Upper lobe of left lung (tissue), 4 donors: ENCODE measurements around the gene NAE1.

Experiments used
- EP300 ChIP-seq, 4 donors: sonication (generic); formaldehyde crosslinking; IDR thresholded peaks; one replicate each; pipeline ENCODE4 v1.5.1; 2017; ENCODE audit warnings: antibody characterized with exemption in 4 of 4, control low read depth in 2 of 4
- POLR2A ChIP-seq, 4 donors: fragments of 450-650 bp; IDR thresholded peaks; one replicate each; pipeline ENCODE4 v1.5.1; 2016 to 2017; ENCODE audit warnings: antibody characterized with exemption in 4 of 4, mild to moderate bottlenecking in 2 of 4
- TF ChIP-seq, protein P1 (sequence below), 6 experiments: fragments of 450-650 bp in 4 of 6; fragments of 200-600 bp in 2 of 6; sonication (generic) in 2 of 6; IDR thresholded peaks; one replicate each; pipeline ENCODE4 v1.5.1; 2016 to 2019; ENCODE audit warnings: antibody characterized with exemption in 6 of 6

DNA sequence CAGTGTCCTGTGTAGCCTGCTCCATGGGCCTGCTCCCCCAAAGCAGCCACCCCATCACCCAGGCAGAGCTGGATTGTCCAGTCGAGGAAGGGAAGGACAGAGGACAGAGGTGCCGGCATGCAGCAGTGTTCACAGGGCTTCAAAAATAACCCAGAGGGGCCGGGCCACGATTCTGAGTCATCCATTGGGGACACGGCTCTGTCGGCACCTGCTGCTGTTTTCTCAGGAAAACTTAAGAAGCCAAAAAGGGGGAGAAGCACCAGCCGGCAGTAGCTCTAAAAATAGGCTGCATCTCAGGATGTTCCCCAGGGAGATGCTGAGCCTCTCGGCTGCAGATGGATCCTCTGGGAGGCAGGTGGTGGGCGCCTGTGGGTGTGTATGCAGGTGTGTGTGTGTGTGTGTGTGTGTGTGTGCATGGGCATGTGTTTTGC is 15.0 kb upstream of the NAE1 start:
- TF ChIP-seq, protein P1, sequence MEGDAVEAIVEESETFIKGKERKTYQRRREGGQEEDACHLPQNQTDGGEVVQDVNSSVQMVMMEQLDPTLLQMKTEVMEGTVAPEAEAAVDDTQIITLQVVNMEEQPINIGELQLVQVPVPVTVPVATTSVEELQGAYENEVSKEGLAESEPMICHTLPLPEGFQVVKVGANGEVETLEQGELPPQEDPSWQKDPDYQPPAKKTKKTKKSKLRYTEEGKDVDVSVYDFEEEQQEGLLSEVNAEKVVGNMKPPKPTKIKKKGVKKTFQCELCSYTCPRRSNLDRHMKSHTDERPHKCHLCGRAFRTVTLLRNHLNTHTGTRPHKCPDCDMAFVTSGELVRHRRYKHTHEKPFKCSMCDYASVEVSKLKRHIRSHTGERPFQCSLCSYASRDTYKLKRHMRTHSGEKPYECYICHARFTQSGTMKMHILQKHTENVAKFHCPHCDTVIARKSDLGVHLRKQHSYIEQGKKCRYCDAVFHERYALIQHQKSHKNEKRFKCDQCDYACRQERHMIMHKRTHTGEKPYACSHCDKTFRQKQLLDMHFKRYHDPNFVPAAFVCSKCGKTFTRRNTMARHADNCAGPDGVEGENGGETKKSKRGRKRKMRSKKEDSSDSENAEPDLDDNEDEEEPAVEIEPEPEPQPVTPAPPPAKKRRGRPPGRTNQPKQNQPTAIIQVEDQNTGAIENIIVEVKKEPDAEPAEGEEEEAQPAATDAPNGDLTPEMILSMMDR (IDR thresholded peaks at IDR 0.05), result no peak
- TF ChIP-seq EP300 (IDR thresholded peaks at IDR 0.05) (no peak), POLR2A (IDR thresholded peaks at IDR 0.05) (no peak)
